Thyroid gland (tissue), 4 donors: ENCODE measurements around the gene IL17D. TPM values are rescaled to one million over a fixed set of nuclear protein-coding genes. Genes with fewer than 3 reads are reported as not detected.
A peak's percentile ranks its signal among the peaks of the same experiment; 100 is the strongest.
"Not testable (repeated sequence)": the region's sequence is repeated elsewhere in the genome, so short reads cannot be mapped to it uniquely, and the experiment has no call there.

ENCODE experiments used
- DNase-seq, 2 donors: peaks; one replicate each; pipeline ENCODE4 v3.0.0-alpha.2; 2019
- H3K27ac ChIP-seq, 3 donors: fragments of 200-600 bp; sonication (generic); 1 replicate in 2 of 3; 2 replicates in 1 of 3; pipeline ENCODE4 v1.5.1; 2016 to 2019; ENCODE audit warnings: mild to moderate bottlenecking in 1 of 3, moderate library complexity in 1 of 3
- H3K27me3 ChIP-seq: fragments of 200-600 bp; sonication (generic); one replicate; pipeline ENCODE4 v1.5.1; 2019
- H3K36me3 ChIP-seq, 2 donors: fragments of 200-600 bp; sonication (generic); one replicate each; pipeline ENCODE4 v1.5.1; 2016 to 2019
- H3K4me1 ChIP-seq, 2 donors: fragments of 200-600 bp; sonication (generic); one replicate each; pipeline ENCODE4 v1.5.1; 2017 to 2019
- H3K4me3 ChIP-seq, 3 donors: fragments of 200-600 bp; sonication (generic); replicated peaks in 1 of 3; 1 replicate in 2 of 3; 2 replicates in 1 of 3; pipeline ENCODE4 v1.5.1; 2016; ENCODE audit warnings: mild to moderate bottlenecking in 1 of 3
- H3K9me3 ChIP-seq: fragments of 200-600 bp; sonication (generic); one replicate; pipeline ENCODE4 v1.5.1; 2017
- CTCF ChIP-seq, 6 experiments: fragments of 200-600 bp in 3 of 6; fragments of 450-650 bp in 3 of 6; sonication (generic) in 3 of 6; IDR thresholded peaks; one replicate each; pipeline ENCODE4 v1.5.1; 2016 to 2019; ENCODE audit warnings: antibody characterized with exemption in 6 of 6, mild to moderate bottlenecking in 2 of 6, inconsistent platforms in 1 of 6, moderate library complexity in 1 of 6
- POLR2A ChIP-seq, 2 donors: fragments of 450-650 bp; IDR thresholded peaks; one replicate each; pipeline ENCODE4 v1.6.1; 2017; ENCODE audit warnings: antibody characterized with exemption in 2 of 2, mild to moderate bottlenecking in 2 of 2, moderate library complexity in 1 of 2
- WGBS, 2 donors: methylation state at CpG; one replicate each; pipeline ENCODE4 v1.1.5; 2017; 5-methylcytosine and 5-hydroxymethylcytosine counted together
- intact Hi-C: fragments of 100-400 bp; cut with DNase I; formaldehyde crosslinking; loops from one replicate; pipeline ENCODE4 v1.15.1; 2023
- total RNA-seq, 4 donors: library from RNA; depleted of rRNA; stranded (reverse); fragments of >200 nt; gene quantifications; one replicate each; pipeline ENCODE4 v1.2.3, GENCODE V29; 2016

IL17D gene
- total RNA-seq, 4 donors from 2014 or later: 2.7 to 6.5 (median 4.8) TPM

GRCh38 chr13:20673715-20674114 is 29.8 kb upstream of the IL17D start:
- H3K27me3 ChIP-seq: no peaks in the 10 kb centered on the region
- peaks cover 12 to 48% of the 10 kb centered on the region in 2 donors for H3K4me1 ChIP-seq
- intact Hi-C loops: no loop called here
- H3K36me3 ChIP-seq: no peaks in the 10 kb centered on the region
- no peak for TF ChIP-seq CTCF (IDR thresholded peaks at IDR 0.05)
- no peak for TF ChIP-seq POLR2A (IDR thresholded peaks at IDR 0.05)
- no peak overlapping the region for H3K4me3 ChIP-seq
- H3K27ac ChIP-seq: peak overlapping the region in 2 of 3 donors; percentile 74 to 78
- H3K9me3 ChIP-seq: no peaks in the 10 kb centered on the region
- DNase-seq: no peak
- 32 to 43% methylated on average over 5 of the region's 5 CpGs for WGBS, 2 donors

GRCh38 chr13:20676213-20676612 is 27.3 kb upstream of the IL17D start:
- no peak for DNase-seq
- no peaks in the 10 kb centered on the region for H3K9me3 ChIP-seq
- no peaks in the 10 kb centered on the region for H3K36me3 ChIP-seq
- TF ChIP-seq POLR2A (IDR thresholded peaks at IDR 0.05) (no peak), CTCF (IDR thresholded peaks at IDR 0.05) (no peak)
- WGBS, 2 donors: 89 to 95% methylated on average over 2 of the region's 2 CpGs
- H3K27me3 ChIP-seq: no peaks in the 10 kb centered on the region
- H3K4me3 ChIP-seq: no peak overlapping the region
- peaks cover 15 to 47% of the 10 kb centered on the region in 2 donors for H3K4me1 ChIP-seq
- H3K27ac ChIP-seq: no peak overlapping the region
- intact Hi-C loops: no loop called here

GRCh38 chr13:20678606-20679005 is 24.9 kb upstream of the IL17D start:
- peak; percentile 3 to 36 for DNase-seq
- 37 to 52% methylated on average over 7 of the region's 7 CpGs for WGBS, 2 donors
- H3K4me3 ChIP-seq, H3K36me3 ChIP-seq, intact Hi-C loops, H3K27me3 ChIP-seq, H3K9me3 ChIP-seq, H3K27ac ChIP-seq: not testable (repeated sequence)
- peaks cover 3 to 33% of the 10 kb centered on the region in 2 donors for H3K4me1 ChIP-seq

- H3K36me3 ChIP-seq: no peaks in the 10 kb centered on the region
- no peak for DNase-seq
- 63 to 85% methylated on average over 3 of the region's 3 CpGs for WGBS, 2 donors
- intact Hi-C loops: no loop called here
- H3K9me3 ChIP-seq: no peaks in the 10 kb centered on the region
- H3K27ac ChIP-seq: no peak overlapping the region
- peaks cover 3 to 26% of the 10 kb centered on the region in 2 donors for H3K4me1 ChIP-seq
- H3K27me3 ChIP-seq: no peaks in the 10 kb centered on the region
- TF ChIP-seq CTCF (IDR thresholded peaks at IDR 0.05) (no peak), POLR2A (IDR thresholded peaks at IDR 0.05) (no peak)
- no peak overlapping the region for H3K4me3 ChIP-seq
Measured at GRCh38 chr13:20679879-20680278, 23.6 kb upstream of the IL17D start.

GRCh38 chr13:20680416-20681080 is 23.0 kb upstream of the IL17D start:
- Histone ChIP-seq H3K4me3 (no peak overlapping the region), H3K27ac (no peak overlapping the region), H3K27me3 (no peaks in the 10 kb centered on the region), H3K36me3 (no peaks in the 10 kb centered on the region), H3K4me1 (peaks cover 3 to 26% of the 10 kb centered on the region in 2 donors), H3K9me3 (no peaks in the 10 kb centered on the region)
- no peak for TF ChIP-seq CTCF (IDR thresholded peaks at IDR 0.05)
- intact Hi-C loops: no loop called here
- WGBS, 2 donors: 93 to 96% methylated on average over 10 of the region's 10 CpGs
- no peak for DNase-seq

GRCh38 chr13:20681481-20681880 is 22.0 kb upstream of the IL17D start:
- H3K27me3 ChIP-seq, H3K36me3 ChIP-seq, DNase-seq, H3K27ac ChIP-seq, intact Hi-C loops, H3K4me3 ChIP-seq, H3K9me3 ChIP-seq: not testable (repeated sequence)
- 51 to 89% methylated on average over 5 of the region's 5 CpGs for WGBS, 2 donors
- H3K4me1 ChIP-seq: peaks cover 3 to 22% of the 10 kb centered on the region in 2 donors
